Measurements from ENCODE around the gene COL4A2. TPM values are rescaled to one million over a fixed set of nuclear protein-coding genes. Genes with fewer than 3 reads are reported as not detected.

COL4A2 gene
- total RNA-seq, 4 donors from 2014 or later = 51.2 to 85.8 (median 70.5) TPM

- DNase-seq (no peak), ATAC-seq (no peak)
- Histone ChIP-seq H3K9me3 (no peaks in the 10 kb centered on the region), H3K36me3 (no peaks in the 10 kb centered on the region), H3K4me1 (peaks cover 55 to 69% of the 10 kb centered on the region in 2 donors), H3K27me3 (no peaks in the 10 kb centered on the region), H3K4me3 (no peak overlapping the region), H3K27ac (peak overlapping the region; percentile 69 to 87 (median 72))
- in situ Hi-C loops (cut with MboI; ENCODE audit: low sequenced_read_pairs in 4 of 4) = loop anchor here in 3 of 4 donors (5.0 to 25.0 kb wide), 4 partner anchors 109 to 189 kb away; partner anchors contain the start of genes COL4A1 (in 1 of the 3) and COL4A2 (in 1 of the 3)
- intact Hi-C loops (cut with DNase I; ENCODE audit: low total_unique reads) = loop anchor here (5.0 to 10.0 kb wide), 3 partner anchors 108 to 301 kb away; partner anchors contain the start of gene ING1
- TF ChIP-seq CTCF (IDR thresholded peaks at IDR 0.05 in 4 of 5, conservative IDR thresholded peaks at IDR 0.05 in 1 of 5) = no peak
- no peak for TF ChIP-seq POLR2A (IDR thresholded peaks at IDR 0.05)
Measured at GRCh38 chr13:110414283-110414682, 107.2 kb downstream of the COL4A2 start.

GRCh38 chr13:110414931-110415330, 107.8 kb downstream of the COL4A2 start:
- Histone ChIP-seq H3K36me3 (no peaks in the 10 kb centered on the region), H3K27ac (peak overlapping the region; percentile 69 to 83 (median 72)), H3K4me3 (no peak overlapping the region), H3K4me1 (peaks cover 52 to 64% of the 10 kb centered on the region in 2 donors), H3K27me3 (no peaks in the 10 kb centered on the region), H3K9me3 (no peaks in the 10 kb centered on the region)
- DNase-seq (no peak), ATAC-seq (no peak)
- TF ChIP-seq POLR2A (IDR thresholded peaks at IDR 0.05) (no peak), CTCF (IDR thresholded peaks at IDR 0.05 in 4 of 5, conservative IDR thresholded peaks at IDR 0.05 in 1 of 5) (no peak)
- in situ Hi-C loops (cut with MboI; ENCODE audit: low sequenced_read_pairs in 4 of 4) (loop anchor here in 3 of 4 donors (5.0 to 25.0 kb wide), 4 partner anchors 110 to 190 kb away; partner anchors contain the start of genes COL4A1 (in 1 of the 3) and COL4A2 (in 1 of the 3)), intact Hi-C loops (cut with DNase I; ENCODE audit: low total_unique reads) (loop anchor here (5.0 to 10.0 kb wide), 3 partner anchors 107 to 300 kb away; partner anchors contain the start of gene ING1)

DNA sequence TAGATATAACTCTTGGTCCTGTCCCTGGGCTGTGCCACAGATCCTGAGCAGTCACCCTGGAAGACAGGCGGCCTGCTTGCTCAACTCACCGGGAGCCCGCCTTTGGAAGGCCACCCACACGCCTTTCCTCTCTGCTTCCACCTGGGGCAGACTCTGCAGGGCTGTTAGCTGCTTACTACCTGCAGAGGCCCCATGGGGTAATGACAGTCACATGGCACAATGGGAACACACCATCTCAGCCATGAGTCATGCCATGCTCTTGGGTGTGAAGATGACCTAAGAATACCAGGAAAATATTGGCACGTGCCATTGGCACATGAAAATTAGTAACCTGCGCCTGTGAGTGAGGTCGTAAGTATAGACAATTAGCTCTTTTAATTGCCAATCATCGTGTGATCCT, 108.6 kb downstream of the COL4A2 start:
- in situ Hi-C loops (cut with MboI; ENCODE audit: low sequenced_read_pairs in 4 of 4) (loop anchor here in 3 of 4 donors (10.0 to 25.0 kb wide), 3 partner anchors 111 to 191 kb away; partner anchors contain the start of genes COL4A1 (in 1 of the 3) and COL4A2 (in 1 of the 3)), intact Hi-C loops (cut with DNase I; ENCODE audit: low total_unique reads) (loop anchor here (10.0 kb wide), 1 partner anchor 299 kb away; the partner anchor contains the start of gene ING1)
- TF ChIP-seq POLR2A (IDR thresholded peaks at IDR 0.05) = no peak
- TF ChIP-seq CTCF (IDR thresholded peaks at IDR 0.05 in 4 of 5, conservative IDR thresholded peaks at IDR 0.05 in 1 of 5) = peak in 2 of 5 experiments; percentile 14 to 17
- Histone ChIP-seq H3K36me3 (no peaks in the 10 kb centered on the region), H3K4me1 (peaks cover 47 to 56% of the 10 kb centered on the region in 2 donors), H3K9me3 (no peaks in the 10 kb centered on the region), H3K27me3 (no peaks in the 10 kb centered on the region), H3K27ac (peak overlapping the region; percentile 69 to 83 (median 72)), H3K4me3 (no peak overlapping the region)
- DNase-seq (peak; percentile 61 to 82), ATAC-seq (peak; percentile 38 to 41)

- Histone ChIP-seq H3K9me3 (no peaks in the 10 kb centered on the region), H3K36me3 (no peaks in the 10 kb centered on the region), H3K4me1 (peaks cover 43 to 50% of the 10 kb centered on the region in 2 donors), H3K4me3 (peak overlapping the region; percentile 23 to 41 (median 34)), H3K27ac (peak overlapping the region; percentile 69 to 83 (median 72)), H3K27me3 (no peaks in the 10 kb centered on the region)
- intact Hi-C loops (cut with DNase I; ENCODE audit: low total_unique reads) (loop anchor here (10.0 kb wide), 1 partner anchor 298 kb away; the partner anchor contains the start of gene ING1), in situ Hi-C loops (cut with MboI; ENCODE audit: low sequenced_read_pairs in 4 of 4) (loop anchor here in 3 of 4 donors (10.0 to 25.0 kb wide), 3 partner anchors 112 to 192 kb away; partner anchors contain the start of genes COL4A1 (in 1 of the 3) and COL4A2 (in 1 of the 3))
- ATAC-seq = peak; percentile 34 to 50
- DNase-seq = peak; percentile 27 to 61
- TF ChIP-seq POLR2A (IDR thresholded peaks at IDR 0.05) = peak in 1 of 2 donors; percentile 39
- TF ChIP-seq CTCF (IDR thresholded peaks at IDR 0.05 in 4 of 5, conservative IDR thresholded peaks at IDR 0.05 in 1 of 5) = no peak
Measured at GRCh38 chr13:110416131-110417025, 109.3 kb downstream of the COL4A2 start.
